Activated T-helper 1 cell treated with anti-CD3 and anti-CD28 coated beads, Interleukin-12 subunit alpha, Interleukin-12 subunit beta, Interleukin-2, Interleukin-4 antibody, amounts not matched to agents 30 ng/mL and 10 ng/mL and 1 ng/mL, durations not matched to agents 14 hours and 24 hours and 36 hours (primary cell): Measurements from ENCODE around the gene BZW2. TPM values are rescaled to one million over a fixed set of nuclear protein-coding genes. Genes with fewer than 3 reads are reported as not detected.

ENCODE experiments used
- DNase-seq: peaks from one replicate; pipeline ENCODE4 v3.0.0; 2021; ENCODE audit warnings: low spot score
- H3K27ac Mint-ChIP-seq: one replicate; pipeline ENCODE4 v1.8.0; 2021; ENCODE audit warnings: mild to moderate bottlenecking, mixed read lengths
- H3K27me3 Mint-ChIP-seq: one replicate; pipeline ENCODE4 v1.8.0; 2022; ENCODE audit warnings: mild to moderate bottlenecking, moderate library complexity, mixed read lengths; ENCODE audit not compliant: insufficient read depth
- H3K36me3 Mint-ChIP-seq: one replicate; pipeline ENCODE4 v1.8.0; 2021; ENCODE audit warnings: low read depth, mixed read lengths
- H3K4me1 Mint-ChIP-seq: one replicate; pipeline ENCODE4 v1.8.0; 2021; ENCODE audit warnings: low read depth, mixed read lengths
- H3K4me3 Mint-ChIP-seq: one replicate; pipeline ENCODE4 v1.8.0; 2021; ENCODE audit warnings: mild to moderate bottlenecking, moderate library complexity, mixed read lengths
- H3K9me3 Mint-ChIP-seq: one replicate; pipeline ENCODE4 v1.8.0; 2021; ENCODE audit warnings: mixed read lengths
- intact Hi-C: fragments of 100-400 bp; cut with micrococcal nuclease; formaldehyde crosslinking; loops from one replicate; pipeline ENCODE4 v1.15.1; 2024
- total RNA-seq: library from RNA; stranded (reverse); gene quantifications from 2 replicates; pipeline ENCODE4 v1.2.3, GENCODE V29; 2022

Gene BZW2
- total RNA-seq, 1 donor from 2014 or later: 94.3 TPM

GRCh38 chr7:16688249-16688648 lies 42.3 kb downstream of the BZW2 start:
- no peaks in the 10 kb centered on the region for H3K27me3 Mint-ChIP-seq
- H3K36me3 Mint-ChIP-seq: peaks cover 41% of the 10 kb centered on the region
- no peak overlapping the region for H3K27ac Mint-ChIP-seq
- peaks cover 19% of the 10 kb centered on the region for H3K4me1 Mint-ChIP-seq
- intact Hi-C loops: no loop called here
- no peaks in the 10 kb centered on the region for H3K9me3 Mint-ChIP-seq
- no peak for DNase-seq
- H3K4me3 Mint-ChIP-seq: no peak overlapping the region

GRCh38 chr7:16691241-16691640 lies 45.3 kb downstream of the BZW2 start:
- Mint-ChIP-seq H3K4me1 (no peaks in the 10 kb centered on the region), H3K27me3 (no peaks in the 10 kb centered on the region), H3K9me3 (no peaks in the 10 kb centered on the region), H3K27ac (no peak overlapping the region), H3K36me3 (peaks cover 34% of the 10 kb centered on the region), H3K4me3 (no peak overlapping the region)
- no peak for DNase-seq
- intact Hi-C loops: no loop called here

DNA sequence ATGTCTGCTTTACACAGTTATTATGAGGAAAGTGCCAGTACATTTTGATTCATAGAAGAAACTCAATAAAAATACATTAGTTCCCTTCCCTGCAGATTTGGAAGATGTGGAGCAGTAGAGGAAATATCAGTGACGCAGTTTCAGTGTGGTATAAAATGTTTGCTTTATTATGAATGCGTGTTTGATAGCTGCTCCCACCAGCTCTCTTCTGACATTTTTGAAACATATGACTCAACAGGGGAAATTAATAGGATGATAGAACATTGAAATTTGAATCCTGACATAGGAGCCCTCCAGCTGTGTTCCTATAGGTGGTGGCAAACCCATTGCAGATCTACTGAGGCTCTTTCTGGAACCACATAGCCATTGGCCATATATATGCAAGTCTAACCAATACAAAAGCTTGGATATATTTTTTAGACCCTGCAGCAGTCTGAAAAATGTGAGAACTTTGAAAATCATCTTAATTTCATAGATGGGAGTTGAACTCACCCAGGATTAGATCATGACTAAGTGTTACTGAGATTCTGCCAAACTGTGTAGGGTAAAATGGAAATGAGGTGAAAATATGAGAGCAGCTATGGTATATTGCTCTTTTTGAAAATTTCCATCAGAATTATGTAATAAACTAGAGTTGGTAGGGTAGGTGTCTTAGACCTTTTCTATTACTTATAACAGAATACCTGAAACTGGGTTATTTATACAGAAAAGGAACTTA lies 47.8 kb downstream of the BZW2 start:
- H3K36me3 Mint-ChIP-seq: peaks cover 42% of the 10 kb centered on the region
- H3K27me3 Mint-ChIP-seq: no peaks in the 10 kb centered on the region
- H3K4me3 Mint-ChIP-seq: no peak overlapping the region
- no peak for DNase-seq
- no peaks in the 10 kb centered on the region for H3K9me3 Mint-ChIP-seq
- no peaks in the 10 kb centered on the region for H3K4me1 Mint-ChIP-seq
- H3K27ac Mint-ChIP-seq: no peak overlapping the region
- intact Hi-C loops: loop anchor here (2.0 kb wide), 1 partner anchor 47 kb away; the partner anchor contains the start of gene BZW2

- intact Hi-C loops: loop anchor here (1.0 to 2.0 kb wide), 2 partner anchors 48 to 223 kb away; partner anchors contain the start of gene BZW2
- DNase-seq: no peak
- Mint-ChIP-seq H3K4me3 (no peak overlapping the region), H3K4me1 (no peaks in the 10 kb centered on the region), H3K27me3 (no peaks in the 10 kb centered on the region), H3K27ac (no peak overlapping the region), H3K9me3 (no peaks in the 10 kb centered on the region), H3K36me3 (peaks cover 50% of the 10 kb centered on the region)
Measured at GRCh38 chr7:16694806-16695205, 48.8 kb downstream of the BZW2 start.

GRCh38 chr7:16695621-16696237 lies 49.7 kb downstream of the BZW2 start:
- intact Hi-C loops: loop anchor here (1.0 to 2.0 kb wide), 2 partner anchors 49 to 223 kb away; partner anchors contain the start of gene BZW2
- no peak for DNase-seq

GRCh38 chr7:16697507-16698199 lies 51.7 kb downstream of the BZW2 start:
- H3K4me3 Mint-ChIP-seq: no peak overlapping the region
- no peaks in the 10 kb centered on the region for H3K9me3 Mint-ChIP-seq
- H3K27ac Mint-ChIP-seq: no peak overlapping the region
- no peaks in the 10 kb centered on the region for H3K27me3 Mint-ChIP-seq
- H3K4me1 Mint-ChIP-seq: no peaks in the 10 kb centered on the region
- intact Hi-C loops: no loop called here
- no peak for DNase-seq
- H3K36me3 Mint-ChIP-seq: peaks cover 47% of the 10 kb centered on the region

More at GRCh38 chr7:16695621-16696237, 49.7 kb downstream of the BZW2 start:
- Mint-ChIP-seq H3K27ac (no peak overlapping the region), H3K36me3 (peaks cover 53% of the 10 kb centered on the region), H3K4me1 (no peaks in the 10 kb centered on the region), H3K27me3 (no peaks in the 10 kb centered on the region), H3K9me3 (no peaks in the 10 kb centered on the region), H3K4me3 (no peak overlapping the region)

DNA sequence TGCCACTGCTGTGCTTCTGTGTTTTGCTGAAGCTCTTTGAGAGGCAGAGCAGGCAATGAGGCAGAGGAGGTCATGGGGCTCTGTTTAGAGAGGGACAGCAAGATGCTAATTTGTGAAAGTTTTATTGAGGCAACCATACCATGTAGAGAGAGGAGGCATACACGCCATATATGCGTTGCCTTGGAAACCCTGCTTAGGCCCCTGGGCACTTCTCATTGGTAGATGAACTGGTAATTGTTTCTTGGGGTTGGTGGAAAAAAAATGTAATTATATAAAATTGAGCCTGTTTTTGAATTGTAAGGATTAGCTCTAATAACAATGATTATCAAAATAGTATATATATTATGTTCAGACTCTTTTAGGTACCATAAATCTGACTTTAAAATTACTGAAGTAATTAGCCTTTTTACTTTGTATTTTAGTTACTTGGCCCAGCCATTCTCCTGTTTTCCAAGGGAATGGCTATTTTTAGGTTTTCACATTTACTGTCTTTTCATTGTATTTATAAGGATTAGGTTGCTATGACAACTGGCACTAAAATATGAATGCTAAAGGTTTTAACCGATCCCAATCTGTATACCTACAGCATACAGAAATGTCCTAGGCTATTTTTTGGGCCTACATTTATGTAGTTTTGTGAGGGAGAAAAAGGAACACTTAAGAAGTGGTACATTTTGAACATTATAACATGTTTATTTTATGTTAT lies 52.4 kb downstream of the BZW2 start:
- H3K36me3 Mint-ChIP-seq: peaks cover 45% of the 10 kb centered on the region
- H3K9me3 Mint-ChIP-seq: no peaks in the 10 kb centered on the region
- no peaks in the 10 kb centered on the region for H3K4me1 Mint-ChIP-seq
- H3K4me3 Mint-ChIP-seq: no peak overlapping the region
- intact Hi-C loops: no loop called here
- H3K27ac Mint-ChIP-seq: no peak overlapping the region
- H3K27me3 Mint-ChIP-seq: no peaks in the 10 kb centered on the region
- no peak for DNase-seq

- Mint-ChIP-seq H3K4me3 (no peak overlapping the region), H3K9me3 (no peaks in the 10 kb centered on the region), H3K4me1 (no peaks in the 10 kb centered on the region), H3K27me3 (no peaks in the 10 kb centered on the region), H3K36me3 (peaks cover 46% of the 10 kb centered on the region), H3K27ac (no peak overlapping the region)
- intact Hi-C loops: no loop called here
- DNase-seq: no peak
Measured at GRCh38 chr7:16702441-16702840, 56.5 kb downstream of the BZW2 start.

DNA sequence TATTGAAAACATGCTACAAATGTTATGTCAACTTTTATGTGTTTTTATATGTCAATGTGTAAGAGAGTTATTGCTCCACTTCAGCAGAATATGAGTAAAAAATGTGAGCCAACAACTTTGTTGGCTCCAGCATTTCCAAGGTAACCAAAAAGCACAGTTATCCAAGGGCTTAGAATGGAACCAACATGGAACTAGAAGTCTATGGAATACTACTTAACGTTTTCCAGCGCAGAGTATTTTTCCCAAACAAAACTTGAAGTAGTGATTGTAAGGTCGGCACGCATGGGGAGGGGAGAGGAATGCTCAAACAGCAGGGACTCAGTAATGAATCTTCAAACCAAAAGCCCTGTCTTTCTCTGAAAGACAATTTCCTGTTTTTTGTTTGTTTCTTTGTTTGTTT lies 62.5 kb downstream of the BZW2 start:
- Mint-ChIP-seq H3K27me3 (no peaks in the 10 kb centered on the region), H3K4me1 (peaks cover 22% of the 10 kb centered on the region), H3K36me3 (peaks cover 33% of the 10 kb centered on the region), H3K27ac (no peak overlapping the region), H3K9me3 (no peaks in the 10 kb centered on the region), H3K4me3 (no peak overlapping the region)
- no peak for DNase-seq
- intact Hi-C loops: no loop called here

DNA sequence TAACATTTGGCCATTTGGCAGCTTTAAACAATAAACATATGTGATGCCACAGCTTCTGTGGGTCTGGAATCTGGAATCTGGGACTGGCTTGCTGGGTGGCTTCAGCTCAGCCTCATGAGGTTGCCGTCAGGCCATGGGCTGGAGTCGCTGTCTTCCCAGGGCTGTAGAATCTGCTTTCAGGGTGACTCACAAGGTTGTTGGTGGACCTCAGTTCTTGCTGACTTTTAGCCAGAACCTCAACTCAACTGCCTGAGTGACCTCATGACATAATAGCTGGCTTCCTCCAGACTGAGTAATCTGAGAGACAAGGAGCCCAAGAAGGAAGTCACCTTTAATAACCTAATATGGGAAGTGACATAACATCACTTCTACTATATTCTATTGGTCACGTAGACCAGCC lies 63.0 kb downstream of the BZW2 start:
- Mint-ChIP-seq H3K27ac (no peak overlapping the region), H3K4me3 (no peak overlapping the region), H3K4me1 (peaks cover 22% of the 10 kb centered on the region), H3K9me3 (no peaks in the 10 kb centered on the region), H3K36me3 (peaks cover 33% of the 10 kb centered on the region), H3K27me3 (no peaks in the 10 kb centered on the region)
- DNase-seq: no peak
- intact Hi-C loops: no loop called here

DNA sequence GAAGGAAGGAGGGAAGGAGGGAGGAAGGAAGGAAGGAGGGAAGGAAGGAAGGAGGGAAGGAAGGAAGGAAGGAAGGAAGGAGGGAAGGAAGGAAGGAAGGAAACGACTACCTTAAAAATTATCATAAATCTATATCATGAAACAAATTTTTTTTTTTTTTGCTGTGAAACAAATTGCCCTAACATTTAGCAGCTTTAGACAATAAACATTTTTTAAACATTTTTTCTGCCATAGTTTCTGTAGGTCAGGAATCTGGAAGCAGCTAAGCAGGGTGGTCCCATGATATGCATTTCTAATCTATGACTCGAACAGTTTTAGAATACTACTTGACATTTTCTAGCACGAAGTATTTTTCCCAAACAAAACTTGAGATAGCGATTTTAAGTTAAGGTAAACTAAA lies 64.7 kb downstream of the BZW2 start:
- no peak for DNase-seq
- H3K9me3 Mint-ChIP-seq: no peaks in the 10 kb centered on the region
- H3K4me3 Mint-ChIP-seq: no peak overlapping the region
- peaks cover 22% of the 10 kb centered on the region for H3K4me1 Mint-ChIP-seq
- peaks cover 27% of the 10 kb centered on the region for H3K36me3 Mint-ChIP-seq
- H3K27ac Mint-ChIP-seq: no peak overlapping the region
- H3K27me3 Mint-ChIP-seq: no peaks in the 10 kb centered on the region
- intact Hi-C loops: loop anchor here (5.0 kb wide), 1 partner anchor 93 kb away; no protein-coding TSS in a partner anchor

GRCh38 chr7:16711730-16712129 lies 65.7 kb downstream of the BZW2 start:
- peaks cover 22% of the 10 kb centered on the region for H3K4me1 Mint-ChIP-seq
- H3K4me3 Mint-ChIP-seq: no peak overlapping the region
- H3K27ac Mint-ChIP-seq: no peak overlapping the region
- no peaks in the 10 kb centered on the region for H3K27me3 Mint-ChIP-seq
- H3K9me3 Mint-ChIP-seq: no peaks in the 10 kb centered on the region
- intact Hi-C loops: loop anchor here (2.0 to 5.0 kb wide), 2 partner anchors 67 to 94 kb away; partner anchors contain the start of gene ANKMY2
- peaks cover 19% of the 10 kb centered on the region for H3K36me3 Mint-ChIP-seq
- DNase-seq: no peak
